HUES64 (cell line): Measurements from ENCODE around the gene CCDC144A.
"Not testable (repeated sequence)": the region's sequence is repeated elsewhere in the genome, so short reads cannot be mapped to it uniquely, and the experiment has no call there.

Source experiments
- H3K27ac ChIP-seq: 2 replicates; pipeline ENCODE4 v1.7.0; 2013; ENCODE audit warnings: low read depth, low read length, inconsistent platforms
- H3K27me3 ChIP-seq: 2 replicates; pipeline ENCODE4 v1.6.1; 2013; ENCODE audit warnings: mild to moderate bottlenecking, low read length; ENCODE audit not compliant: insufficient read depth
- H3K36me3 ChIP-seq: 2 replicates; pipeline ENCODE4 v1.6.1; 2013; ENCODE audit warnings: mild to moderate bottlenecking, low read length; ENCODE audit not compliant: insufficient read depth
- H3K4me1 ChIP-seq: 2 replicates; pipeline ENCODE4 v1.6.1; 2013; ENCODE audit warnings: mild to moderate bottlenecking, low read length, moderate library complexity; ENCODE audit not compliant: insufficient read depth
- H3K4me3 ChIP-seq: 2 replicates; pipeline ENCODE4 v1.5.1; 2013; ENCODE audit warnings: mild to moderate bottlenecking, low read length, moderate library complexity
- H3K9ac ChIP-seq: 2 replicates; pipeline ENCODE4 v1.6.1; 2013; ENCODE audit warnings: mild to moderate bottlenecking, low read depth, low read length
- H3K9me3 ChIP-seq: 2 replicates; pipeline ENCODE4 v1.6.1; 2013; ENCODE audit warnings: low read depth, low read length; ENCODE audit not compliant: insufficient read depth
- WGBS: fragments of 150-250, 120-280 bp; methylation state at CpG from one replicate; pipeline ENCODE4 v1.1.7; 2013; ENCODE audit warnings: missing lambda C conversion rate; 5-methylcytosine and 5-hydroxymethylcytosine counted together

Gene CCDC144A

DNA sequence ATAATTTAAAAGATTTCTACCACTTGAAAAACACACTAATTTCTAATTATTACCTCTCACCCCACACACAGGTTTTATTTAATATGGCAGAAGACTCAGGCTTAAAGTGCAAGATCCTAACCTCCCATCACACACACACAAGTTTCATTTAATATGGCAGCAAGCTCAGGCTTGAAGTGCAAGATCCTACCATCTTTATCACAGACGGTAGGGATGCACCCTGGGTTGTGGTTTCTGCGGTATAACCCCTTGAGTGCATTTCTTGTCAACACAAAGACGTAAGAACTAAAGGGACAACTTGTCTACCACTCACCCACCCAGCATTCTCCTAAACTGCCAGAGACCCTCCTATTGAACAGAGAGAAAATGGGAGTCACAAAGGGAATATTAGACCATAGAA lies 68.1 kb downstream of the CCDC144A start:
- not testable (repeated sequence) for H3K36me3 ChIP-seq
- 88% methylated on average over 1 of the region's 3 CpGs for WGBS

DNA sequence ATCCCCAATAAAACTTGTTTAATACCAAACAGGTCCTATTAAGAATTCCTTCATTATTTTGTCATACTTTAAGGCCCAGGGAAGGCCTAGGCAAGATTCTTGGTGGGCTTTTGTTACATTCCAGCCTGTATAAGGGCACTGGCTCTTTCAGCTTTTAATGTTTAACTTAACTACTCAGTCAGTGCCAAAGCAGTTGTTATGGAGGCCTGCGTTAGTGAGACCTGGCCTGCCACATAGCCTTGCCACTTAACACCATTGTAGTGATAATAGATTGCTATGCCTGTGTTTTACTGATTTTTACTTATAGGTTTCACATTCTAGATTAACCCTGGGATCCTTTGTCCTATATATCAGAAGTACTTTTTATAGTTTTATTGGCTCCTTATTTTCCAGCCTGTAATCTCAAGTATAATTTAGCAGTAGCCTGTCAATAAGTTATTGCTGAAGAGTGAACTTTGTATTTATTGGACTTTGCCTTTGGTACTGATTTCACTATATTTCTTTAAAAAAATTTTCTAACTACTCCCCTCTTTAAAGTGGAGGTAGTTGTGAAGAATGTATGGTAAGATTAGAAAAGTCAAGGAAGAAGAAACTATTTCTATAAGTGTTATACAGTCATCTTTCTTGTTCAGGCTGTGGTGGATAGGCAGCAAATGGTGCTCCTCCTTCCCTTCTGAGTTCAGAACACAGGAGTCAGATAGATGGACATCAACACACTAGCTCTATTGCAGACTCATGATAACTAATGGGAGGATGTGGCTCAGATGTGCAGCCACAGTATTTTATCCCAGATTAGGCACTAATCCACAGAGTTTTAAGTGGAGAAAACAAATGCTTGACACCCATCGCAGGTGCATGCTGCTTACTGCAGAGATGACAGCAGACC lies 78.5 kb downstream of the CCDC144A start:
- not testable (repeated sequence) for H3K27me3 ChIP-seq
- WGBS: no CpG with 5 or more reads among the region's 2 CpGs

More for the DNA sequence above, 68.1 kb downstream of the CCDC144A start:
- not testable (repeated sequence) for H3K4me1 ChIP-seq, H3K4me3 ChIP-seq, H3K9ac ChIP-seq, H3K9me3 ChIP-seq, H3K27ac ChIP-seq, H3K27me3 ChIP-seq

DNA sequence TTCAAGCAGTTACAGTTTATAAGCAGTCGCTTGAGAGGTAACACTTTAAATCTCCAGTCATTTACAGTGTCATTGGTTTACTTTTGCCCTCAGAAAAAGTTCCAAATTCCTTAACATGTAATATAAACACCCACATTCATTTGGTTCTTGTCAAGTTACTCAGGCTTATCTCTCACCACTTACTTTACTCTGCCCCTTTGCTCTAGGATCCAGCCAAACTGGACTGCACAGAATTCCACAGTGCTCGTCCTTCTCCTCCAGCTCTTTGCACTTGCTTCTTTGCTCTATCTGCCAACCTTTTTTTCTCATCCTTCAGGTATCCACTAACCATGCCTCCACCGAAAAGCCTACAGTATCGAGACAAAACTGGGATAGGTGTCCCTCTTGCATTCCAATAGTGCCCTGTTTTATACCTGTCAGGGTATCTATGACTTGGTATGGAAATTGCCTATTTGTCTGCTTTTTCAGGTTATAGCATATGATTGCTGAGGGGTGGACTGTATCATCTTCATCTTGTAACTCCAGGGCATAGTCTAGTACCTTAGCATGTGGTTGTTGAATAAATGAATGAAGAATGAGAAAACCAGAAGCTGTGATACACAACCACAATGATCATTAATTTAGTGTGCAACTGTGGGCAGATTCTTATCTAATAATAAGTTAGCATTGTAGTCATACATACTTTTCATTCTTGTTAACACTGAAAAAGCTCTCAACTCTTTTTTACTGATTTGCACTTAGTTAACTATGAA lies 82.5 kb downstream of the CCDC144A start:
- not testable (repeated sequence) for H3K4me1 ChIP-seq, H3K27me3 ChIP-seq, H3K4me3 ChIP-seq, H3K9me3 ChIP-seq, H3K36me3 ChIP-seq, H3K9ac ChIP-seq, H3K27ac ChIP-seq
- no CpG with 5 or more reads among the region's 4 CpGs for WGBS

More for the DNA sequence above, 78.5 kb downstream of the CCDC144A start:
- H3K27ac ChIP-seq, H3K9me3 ChIP-seq, H3K9ac ChIP-seq, H3K4me1 ChIP-seq, H3K36me3 ChIP-seq, H3K4me3 ChIP-seq: not testable (repeated sequence)

DNA sequence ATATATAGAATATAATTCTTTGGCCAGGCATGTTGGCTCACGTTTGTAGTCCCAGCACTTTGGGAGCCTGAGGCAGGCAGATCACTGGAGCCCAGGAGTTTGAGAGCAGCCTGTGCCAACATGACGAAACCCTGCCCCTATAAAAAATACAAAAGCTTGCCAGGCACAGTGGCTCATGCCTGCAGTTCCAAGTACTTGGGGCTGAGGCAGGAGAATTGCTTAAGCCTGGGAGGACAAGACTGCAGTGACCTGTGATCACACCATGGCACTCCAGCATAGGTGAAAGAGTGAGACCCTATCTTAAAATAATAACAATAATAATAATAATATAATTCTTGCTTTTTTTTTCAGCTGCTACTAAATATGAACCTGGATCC lies 83.1 kb downstream of the CCDC144A start:
- not testable (repeated sequence) for H3K4me3 ChIP-seq, H3K4me1 ChIP-seq, H3K9ac ChIP-seq, H3K27me3 ChIP-seq, H3K27ac ChIP-seq, H3K9me3 ChIP-seq, H3K36me3 ChIP-seq
- WGBS: no CpG with 5 or more reads among the region's 2 CpGs

DNA sequence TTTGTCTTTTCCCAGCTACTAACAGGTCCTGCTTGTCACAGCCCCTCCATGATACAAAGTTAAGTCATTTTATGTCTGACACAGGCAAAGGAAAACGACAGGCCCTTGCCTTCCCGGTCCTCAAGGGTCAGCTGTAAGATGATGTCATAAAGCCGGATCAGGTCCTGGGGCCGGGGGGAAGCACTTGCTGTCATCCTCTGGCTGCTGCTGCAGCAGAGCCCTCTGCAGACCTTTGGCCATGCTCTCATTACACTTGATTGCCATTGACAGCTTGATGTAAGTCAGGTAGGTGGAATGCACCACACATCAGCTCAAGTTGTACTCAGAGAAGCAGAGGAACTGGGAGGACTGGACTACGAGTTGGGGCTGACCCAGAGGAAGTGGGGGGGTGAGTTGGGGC lies 97.8 kb downstream of the CCDC144A start:
- not testable (repeated sequence) for H3K4me1 ChIP-seq, H3K27me3 ChIP-seq, H3K9ac ChIP-seq, H3K36me3 ChIP-seq, H3K4me3 ChIP-seq, H3K9me3 ChIP-seq, H3K27ac ChIP-seq
- WGBS: 86% methylated on average over 5 of the region's 5 CpGs

DNA sequence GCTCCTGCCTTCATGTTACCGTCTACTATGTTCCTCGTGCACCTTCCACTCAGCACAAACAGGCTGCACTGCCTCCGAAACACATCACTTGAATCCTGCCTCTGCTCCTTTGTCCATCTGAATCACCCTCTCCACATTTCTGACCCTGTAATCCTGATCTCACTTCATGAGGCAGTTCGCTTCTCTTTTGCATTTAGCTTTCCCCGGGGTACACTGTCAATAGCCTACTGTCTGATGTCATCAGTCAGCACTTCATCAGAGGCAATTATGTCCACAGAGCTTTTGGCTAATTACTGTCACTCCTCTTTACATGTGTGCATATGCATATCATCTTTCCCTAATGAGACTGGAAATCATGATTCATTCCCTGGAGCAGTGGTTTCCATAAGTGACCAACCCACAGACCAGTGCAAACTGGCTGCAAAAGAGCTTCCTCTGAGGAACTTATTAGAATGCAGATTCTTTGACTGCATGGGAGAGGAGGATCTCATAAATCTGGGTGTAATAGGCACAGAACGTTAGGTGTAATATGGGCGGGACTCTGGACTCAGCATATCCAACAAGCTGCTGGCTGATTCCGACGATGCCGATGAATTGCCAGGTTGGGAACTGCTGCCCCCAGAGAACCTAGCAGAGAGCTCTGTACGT lies 99.0 kb downstream of the CCDC144A start:
- H3K27me3 ChIP-seq, H3K27ac ChIP-seq, H3K9me3 ChIP-seq, H3K4me1 ChIP-seq, H3K4me3 ChIP-seq, H3K36me3 ChIP-seq, H3K9ac ChIP-seq: not testable (repeated sequence)
- WGBS: 86% methylated on average over 1 of the region's 11 CpGs

DNA sequence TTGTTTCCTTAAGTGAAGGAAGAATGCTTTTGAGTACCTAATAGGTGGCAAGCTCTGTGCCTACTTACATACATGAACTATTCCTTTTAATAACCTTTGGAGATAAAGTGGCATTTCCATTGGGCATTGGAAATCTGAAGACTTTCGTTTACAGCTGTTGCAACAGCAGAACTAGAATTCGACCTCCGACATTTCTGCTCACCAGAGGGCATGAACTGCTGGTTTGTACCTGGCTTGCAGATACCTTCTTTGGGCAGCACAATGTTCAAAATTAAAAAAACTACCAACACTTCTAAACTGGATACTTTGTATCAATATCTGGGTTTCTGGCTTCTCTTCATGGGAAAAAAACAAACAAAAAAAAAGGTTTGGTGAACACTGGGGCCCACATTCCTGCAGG lies 99.6 kb downstream of the CCDC144A start:
- no CpG with 5 or more reads among the region's 3 CpGs for WGBS

DNA sequence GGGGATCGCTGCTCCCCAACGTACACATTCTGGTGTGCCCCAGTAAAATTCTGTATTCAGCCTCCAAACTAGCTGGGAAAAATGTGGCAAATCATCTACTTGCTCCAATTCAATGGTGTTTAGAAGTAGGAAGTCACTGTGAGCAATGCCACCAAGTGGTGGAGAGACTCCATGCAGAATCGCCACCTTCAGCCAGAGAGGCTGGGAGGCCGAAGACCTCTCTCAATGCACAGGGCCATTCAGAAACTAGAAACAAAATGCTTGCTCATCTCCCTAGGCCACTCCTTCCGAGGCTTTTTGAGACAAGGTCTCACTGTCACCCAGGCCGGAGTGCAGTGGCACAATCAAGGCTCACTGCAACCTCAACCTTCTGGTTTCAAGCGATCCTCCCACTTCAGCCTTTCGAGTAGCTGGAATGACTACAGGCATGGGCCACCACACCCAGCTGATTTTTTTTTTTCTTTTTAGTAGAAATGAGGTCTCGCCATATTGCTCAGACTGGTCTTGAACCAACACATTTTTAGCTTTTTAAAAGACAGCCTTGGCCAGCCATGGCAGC lies 100.4 kb downstream of the CCDC144A start:
- not testable (repeated sequence) for H3K27me3 ChIP-seq, H3K9me3 ChIP-seq, H3K36me3 ChIP-seq, H3K4me1 ChIP-seq, H3K4me3 ChIP-seq, H3K9ac ChIP-seq, H3K27ac ChIP-seq
- WGBS: 92% methylated on average over 7 of the region's 9 CpGs

More for the DNA sequence above, 99.6 kb downstream of the CCDC144A start:
- H3K27ac ChIP-seq, H3K4me1 ChIP-seq, H3K27me3 ChIP-seq, H3K9ac ChIP-seq, H3K4me3 ChIP-seq, H3K9me3 ChIP-seq, H3K36me3 ChIP-seq: not testable (repeated sequence)

DNA sequence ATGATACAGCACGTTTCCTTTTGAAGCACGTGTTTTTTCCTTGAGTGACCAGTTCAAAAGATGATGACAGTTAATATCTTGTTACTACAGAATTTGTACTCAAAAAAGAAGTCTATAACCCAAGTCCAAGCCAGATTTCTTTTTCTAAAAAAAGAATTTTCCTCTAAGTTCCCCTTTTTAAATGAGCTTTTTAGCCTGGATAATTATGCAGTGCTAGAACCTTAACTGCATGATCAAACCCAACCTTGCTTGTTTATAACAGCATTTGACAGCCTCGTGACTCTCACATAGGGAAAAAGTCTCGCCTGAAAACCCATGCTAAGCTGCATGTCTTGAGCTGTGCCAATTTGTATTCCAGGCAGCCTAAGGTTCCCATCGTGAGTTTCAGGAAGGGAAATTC lies 104.2 kb downstream of the CCDC144A start:
- H3K9me3 ChIP-seq, H3K4me3 ChIP-seq, H3K9ac ChIP-seq, H3K27ac ChIP-seq, H3K36me3 ChIP-seq, H3K27me3 ChIP-seq, H3K4me1 ChIP-seq: not testable (repeated sequence)
- WGBS: 91% methylated on average over 2 of the region's 5 CpGs

DNA sequence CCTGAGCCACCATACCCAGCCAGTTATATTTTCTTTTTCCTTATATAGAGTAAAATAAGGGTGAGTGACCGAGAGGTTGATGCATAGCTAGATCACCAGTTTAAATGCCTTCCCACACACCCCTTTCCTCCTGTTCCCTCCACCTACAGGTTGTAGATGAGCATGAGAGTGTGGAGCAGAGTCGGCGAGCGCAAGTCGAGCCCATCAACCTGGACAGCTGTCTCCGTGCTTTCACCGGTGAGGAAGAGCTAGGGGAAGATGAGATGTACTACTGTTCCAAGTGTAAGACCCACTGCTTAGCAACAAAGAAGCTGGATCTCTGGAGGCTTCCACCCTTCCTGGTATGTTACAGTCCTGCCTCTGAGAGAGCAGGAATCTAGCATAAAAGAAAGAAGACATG lies 105.9 kb downstream of the CCDC144A start:
- H3K4me3 ChIP-seq, H3K9ac ChIP-seq, H3K27ac ChIP-seq, H3K36me3 ChIP-seq, H3K27me3 ChIP-seq, H3K9me3 ChIP-seq, H3K4me1 ChIP-seq: not testable (repeated sequence)
- 93% methylated on average over 6 of the region's 7 CpGs for WGBS

DNA sequence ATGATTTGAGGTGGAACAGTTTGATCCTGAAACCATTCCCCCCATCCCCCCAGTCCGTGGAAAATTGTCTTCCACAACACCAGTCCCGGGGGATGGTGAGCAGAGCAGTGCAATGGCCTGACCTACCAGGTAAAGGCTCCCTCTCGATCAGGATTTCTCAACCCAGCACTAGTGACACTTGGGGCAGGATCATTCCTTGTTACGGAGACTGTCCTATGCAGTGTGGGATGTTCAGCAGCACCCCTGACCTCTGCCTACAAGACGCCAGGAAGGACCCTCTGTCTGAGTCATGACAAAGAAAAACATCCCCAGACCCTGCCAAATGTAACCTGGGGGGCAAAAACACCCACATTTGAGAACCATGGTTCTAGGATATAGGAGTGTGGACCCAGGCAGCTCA lies 114.8 kb downstream of the CCDC144A start:
- not testable (repeated sequence) for H3K9ac ChIP-seq, H3K4me3 ChIP-seq, H3K9me3 ChIP-seq, H3K27me3 ChIP-seq, H3K36me3 ChIP-seq, H3K4me1 ChIP-seq, H3K27ac ChIP-seq
- 86% methylated on average over 5 of the region's 5 CpGs for WGBS
